ACHN (cell line): Measurements from ENCODE around the gene GALNT7.
"Not testable (repeated sequence)": the region's sequence is repeated elsewhere in the genome, so short reads cannot be mapped to it uniquely, and the experiment has no call there.

ENCODE experiments used
- DNase-seq: peaks from one replicate; pipeline ENCODE4 v3.0.0-alpha.2; 2015
- in situ Hi-C: cut with HindIII; loops from 2 replicates; pipeline ENCODE4 v1.10.0; 2017; ENCODE audit warnings: low sequenced_read_pairs, low pct_ligation_motif_present, low pct_unique_long_range_greater_than_20kb

Gene GALNT7, protein sequence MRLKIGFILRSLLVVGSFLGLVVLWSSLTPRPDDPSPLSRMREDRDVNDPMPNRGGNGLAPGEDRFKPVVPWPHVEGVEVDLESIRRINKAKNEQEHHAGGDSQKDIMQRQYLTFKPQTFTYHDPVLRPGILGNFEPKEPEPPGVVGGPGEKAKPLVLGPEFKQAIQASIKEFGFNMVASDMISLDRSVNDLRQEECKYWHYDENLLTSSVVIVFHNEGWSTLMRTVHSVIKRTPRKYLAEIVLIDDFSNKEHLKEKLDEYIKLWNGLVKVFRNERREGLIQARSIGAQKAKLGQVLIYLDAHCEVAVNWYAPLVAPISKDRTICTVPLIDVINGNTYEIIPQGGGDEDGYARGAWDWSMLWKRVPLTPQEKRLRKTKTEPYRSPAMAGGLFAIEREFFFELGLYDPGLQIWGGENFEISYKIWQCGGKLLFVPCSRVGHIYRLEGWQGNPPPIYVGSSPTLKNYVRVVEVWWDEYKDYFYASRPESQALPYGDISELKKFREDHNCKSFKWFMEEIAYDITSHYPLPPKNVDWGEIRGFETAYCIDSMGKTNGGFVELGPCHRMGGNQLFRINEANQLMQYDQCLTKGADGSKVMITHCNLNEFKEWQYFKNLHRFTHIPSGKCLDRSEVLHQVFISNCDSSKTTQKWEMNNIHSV

DNA sequence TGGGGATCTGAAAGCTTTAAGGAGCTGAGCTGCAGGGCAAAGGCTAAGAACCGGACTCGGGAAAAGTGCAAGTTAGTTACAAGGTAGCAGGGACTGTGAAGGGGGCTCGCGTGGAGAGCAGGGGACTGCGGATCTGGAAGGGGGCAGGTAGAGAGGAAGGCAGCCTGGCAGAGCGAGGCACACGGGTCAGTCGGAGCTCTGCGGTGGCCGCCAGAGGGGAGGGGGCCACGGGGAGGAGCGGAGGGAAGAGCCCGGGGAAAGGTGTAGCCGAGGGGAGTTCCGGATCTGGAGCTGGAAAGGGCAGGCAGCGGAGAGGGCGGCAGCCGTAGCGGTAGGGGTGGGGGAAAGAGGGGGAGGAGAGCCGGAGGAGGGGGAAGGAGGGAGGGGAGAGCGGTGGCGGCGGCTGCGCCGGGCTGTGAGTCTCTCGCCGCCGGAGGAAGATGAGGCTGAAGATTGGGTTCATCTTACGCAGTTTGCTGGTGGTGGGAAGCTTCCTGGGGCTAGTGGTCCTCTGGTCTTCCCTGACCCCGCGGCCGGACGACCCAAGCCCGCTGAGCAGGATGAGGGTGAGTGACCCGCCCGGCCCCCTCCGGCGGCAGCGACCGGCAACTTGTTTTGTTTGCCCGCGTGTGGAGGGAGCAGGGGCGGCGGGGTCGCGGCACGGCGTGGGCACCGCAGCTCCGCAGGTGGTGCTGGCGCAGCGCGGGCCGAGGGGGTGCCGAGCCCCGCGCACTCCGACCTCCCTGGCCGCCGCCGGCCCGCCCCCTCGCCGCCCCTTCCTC lies at the start of gene GALNT7:
GALNT7 (plus strand) TSS at position 416 of the 782 bp plus-strand sequence; CDS start at position 441, 25 bp downstream.
- peak; percentile 81 for DNase-seq
- in situ Hi-C loops, result no loop called here

- DNase-seq, in situ Hi-C loops: not testable (repeated sequence)
Measured at GRCh38 chr4:173118819-173119218, 49.8 kb upstream of the GALNT7 start.

- in situ Hi-C loops, result no loop called here
- DNase-seq, result no peak
Measured at GRCh38 chr4:173119818-173120217, 48.8 kb upstream of the GALNT7 start.

DNA sequence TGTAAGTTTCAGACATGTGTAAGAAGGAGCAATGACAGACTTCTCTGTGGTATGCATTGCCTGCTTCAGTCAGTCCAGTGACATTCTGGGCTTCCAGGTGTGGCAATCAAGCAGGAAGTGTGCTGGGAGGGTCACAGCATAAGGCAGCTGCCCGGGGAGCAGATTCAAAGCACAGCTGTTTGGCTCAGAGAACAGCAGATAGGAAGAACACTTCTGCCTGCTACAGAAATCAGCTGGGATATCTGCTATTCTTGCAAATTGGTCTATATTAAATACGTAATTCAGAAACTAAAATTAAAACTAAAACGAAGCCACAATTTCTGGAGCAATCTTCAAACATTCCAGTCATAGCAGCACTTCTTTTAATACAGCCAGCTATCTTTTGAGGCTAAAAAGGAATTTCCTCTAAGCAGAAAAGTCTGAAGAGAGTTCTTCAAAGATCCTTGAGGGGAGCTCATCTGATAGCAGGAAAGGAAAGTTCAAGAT lies 47.5 kb upstream of the GALNT7 start:
- in situ Hi-C loops, result no loop called here
- DNase-seq, result no peak

DNA sequence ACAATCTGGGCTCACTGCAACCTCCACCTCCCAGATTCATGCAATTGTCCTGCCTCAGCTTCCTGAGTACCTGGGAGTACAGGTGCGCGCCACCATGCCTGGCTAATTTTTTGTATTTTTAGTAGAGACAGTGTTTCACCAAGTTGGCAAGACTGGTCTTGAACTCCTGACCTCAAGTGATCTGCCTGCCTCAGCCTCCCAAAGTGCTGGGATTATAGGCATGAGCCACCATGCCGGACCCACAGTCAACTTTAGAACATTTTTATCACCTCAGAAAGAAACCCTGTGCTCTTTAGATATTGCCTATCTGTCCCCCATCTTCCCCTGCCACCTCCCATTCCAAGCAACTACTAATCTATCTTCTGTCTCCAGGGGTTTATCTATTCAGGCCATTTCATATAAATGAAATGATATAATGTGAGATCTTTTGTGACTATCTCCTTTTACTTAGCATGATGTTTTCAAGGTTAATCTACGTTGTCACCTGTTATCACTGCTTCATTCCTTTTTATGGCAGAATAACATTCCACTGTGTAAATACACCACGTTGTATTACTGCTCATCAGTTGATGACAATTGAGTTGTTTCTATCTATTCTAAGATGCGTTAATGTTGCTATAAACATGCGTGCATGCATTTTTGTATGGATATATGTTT lies 44.3 kb upstream of the GALNT7 start:
- in situ Hi-C loops, result no loop called here
- DNase-seq, result no peak

- DNase-seq, result no peak
- in situ Hi-C loops, result no loop called here
Measured at GRCh38 chr4:173125216-173125812, 43.3 kb upstream of the GALNT7 start.

GRCh38 chr4:173128199-173128890 lies 40.3 kb upstream of the GALNT7 start:
- in situ Hi-C loops, result no loop called here
- no peak for DNase-seq

DNA sequence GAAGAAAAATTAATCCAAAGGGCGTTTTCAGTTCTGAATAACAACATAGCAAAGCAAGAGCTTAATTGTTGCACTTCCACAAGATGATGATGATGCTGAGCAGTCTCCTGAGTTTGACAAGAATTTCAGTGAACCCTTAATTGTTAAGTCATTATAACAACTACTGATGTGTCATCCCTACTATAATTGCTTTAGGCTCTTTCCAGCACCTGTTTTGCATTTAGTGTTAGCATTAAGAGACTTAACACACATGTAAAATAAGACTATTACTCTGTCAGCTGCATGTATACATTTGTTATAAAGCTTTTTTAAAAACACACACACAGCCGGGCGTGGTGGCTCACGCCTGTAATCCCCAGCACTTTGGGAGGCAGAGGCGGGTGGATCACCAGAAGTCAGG lies 37.9 kb upstream of the GALNT7 start:
- in situ Hi-C loops, result no loop called here
- DNase-seq, result no peak

GRCh38 chr4:173134426-173134825 lies 34.2 kb upstream of the GALNT7 start:
- in situ Hi-C loops, result no loop called here

DNA sequence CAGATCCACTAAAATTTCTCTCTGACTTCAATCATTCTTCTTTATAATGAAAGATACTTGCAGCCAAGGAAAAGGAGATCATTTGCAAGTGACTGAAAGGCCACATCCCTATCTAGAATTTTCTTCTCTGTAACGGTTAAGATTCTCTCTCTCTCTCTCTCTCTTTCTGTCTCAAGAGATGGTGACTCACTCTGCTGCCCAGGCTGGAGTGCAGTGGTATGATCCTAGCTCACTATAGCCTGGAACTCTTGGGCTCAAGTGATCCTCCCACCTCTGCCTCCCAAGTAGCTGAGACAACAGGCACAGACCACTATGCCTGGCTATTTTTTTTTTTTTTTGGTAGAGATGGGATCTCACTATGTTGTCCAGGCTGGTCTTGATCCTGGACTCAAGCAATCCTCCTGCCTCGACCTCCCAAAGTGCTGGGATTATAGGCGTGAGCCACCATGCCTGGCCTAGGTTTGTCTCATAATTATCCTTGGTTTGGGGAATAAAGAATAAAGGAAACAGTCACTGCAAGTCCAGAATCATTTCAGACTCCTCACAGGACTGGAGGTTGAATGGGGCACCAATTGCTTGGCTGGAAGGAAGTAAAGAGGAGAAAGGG lies 33.3 kb upstream of the GALNT7 start:
- peak; percentile 22 for DNase-seq
- in situ Hi-C loops, result no loop called here

More at GRCh38 chr4:173134426-173134825, 34.2 kb upstream of the GALNT7 start:
- DNase-seq, result no peak

GRCh38 chr4:173138624-173139023 lies 30.0 kb upstream of the GALNT7 start:
- DNase-seq, result no peak
- in situ Hi-C loops, result no loop called here

DNA sequence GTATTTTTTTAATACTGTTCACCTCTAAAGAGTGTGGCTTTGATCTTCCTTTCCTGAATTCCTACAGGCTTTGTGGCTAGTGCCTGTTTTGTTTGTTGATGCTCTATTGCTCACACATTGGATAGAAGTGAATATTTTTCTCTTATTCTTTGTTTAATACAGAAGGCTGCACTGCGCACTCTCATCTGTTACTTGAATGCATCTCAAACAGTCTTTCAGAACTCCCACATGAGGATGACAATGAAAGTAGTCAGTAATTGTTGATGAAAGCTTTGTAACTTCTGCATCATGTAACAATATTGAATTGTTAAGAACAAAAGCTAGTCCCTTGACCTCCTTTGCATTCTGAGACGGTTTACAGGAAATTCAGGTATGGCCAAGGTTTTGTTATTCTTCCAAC lies 29.1 kb upstream of the GALNT7 start:
- in situ Hi-C loops, result no loop called here
- no peak for DNase-seq

DNA sequence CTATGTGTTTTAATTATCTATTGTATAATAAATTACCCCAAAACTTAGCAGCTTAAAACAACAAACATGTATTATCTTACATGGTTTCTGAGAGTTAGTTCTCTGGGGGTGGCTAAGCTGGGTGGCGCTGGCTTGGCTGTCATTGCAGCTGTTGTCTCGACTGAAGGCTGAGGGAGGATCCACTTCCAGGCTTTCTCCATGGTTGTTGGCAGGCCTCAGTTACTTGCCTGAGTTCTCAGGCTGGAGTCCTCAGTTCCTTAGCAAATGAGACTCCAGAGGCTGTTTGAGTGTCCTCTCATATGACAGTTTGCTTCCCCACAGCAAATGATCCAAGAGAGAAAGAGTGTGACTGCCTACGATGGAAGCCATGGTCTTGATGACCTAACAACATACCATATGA lies 23.5 kb upstream of the GALNT7 start:
- DNase-seq, result no peak
- in situ Hi-C loops, result no loop called here

GRCh38 chr4:173146456-173146855 lies 22.2 kb upstream of the GALNT7 start:
- in situ Hi-C loops, result no loop called here
- DNase-seq, result no peak

DNA sequence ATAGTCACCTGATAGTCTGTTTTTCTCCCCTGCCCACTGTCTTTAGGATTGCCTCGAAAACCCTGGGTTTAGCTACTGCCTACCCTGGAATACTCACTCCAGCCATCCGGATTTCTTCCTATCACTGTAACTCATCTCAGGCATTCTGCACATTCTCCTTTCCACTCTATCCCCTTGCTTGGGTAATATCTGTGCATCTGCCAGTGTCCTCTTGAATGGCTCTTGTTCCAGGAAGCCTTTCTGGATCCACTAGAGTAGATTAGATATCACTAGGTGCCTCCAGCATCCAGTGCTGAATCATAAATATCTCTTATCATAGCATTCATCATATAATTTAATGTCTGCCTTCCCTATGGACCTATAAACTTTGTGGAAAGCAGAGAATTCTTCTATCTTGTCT lies 17.1 kb upstream of the GALNT7 start:
- in situ Hi-C loops, result no loop called here

DNA sequence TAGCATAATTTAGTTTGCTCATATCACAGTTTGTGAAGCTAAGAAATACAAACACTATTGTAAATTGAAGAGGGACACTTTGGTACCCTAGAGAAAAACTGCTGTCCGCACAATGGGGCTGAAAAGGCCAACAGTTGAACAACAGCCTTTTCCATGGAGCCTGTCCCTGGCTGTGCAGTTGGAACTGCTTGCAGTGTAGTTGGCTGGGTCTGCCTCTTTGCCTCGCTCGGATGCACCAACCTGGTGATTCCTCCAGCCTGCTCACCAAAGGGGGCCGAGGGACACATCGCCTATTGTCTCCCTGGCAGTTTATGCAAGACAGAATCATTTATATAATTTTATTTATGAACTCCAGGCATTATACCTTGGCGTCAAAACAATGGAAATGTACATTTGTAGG lies 16.5 kb upstream of the GALNT7 start:
- in situ Hi-C loops, result no loop called here
- no peak for DNase-seq

More for the DNA sequence above, 17.1 kb upstream of the GALNT7 start:
- no peak for DNase-seq

DNA sequence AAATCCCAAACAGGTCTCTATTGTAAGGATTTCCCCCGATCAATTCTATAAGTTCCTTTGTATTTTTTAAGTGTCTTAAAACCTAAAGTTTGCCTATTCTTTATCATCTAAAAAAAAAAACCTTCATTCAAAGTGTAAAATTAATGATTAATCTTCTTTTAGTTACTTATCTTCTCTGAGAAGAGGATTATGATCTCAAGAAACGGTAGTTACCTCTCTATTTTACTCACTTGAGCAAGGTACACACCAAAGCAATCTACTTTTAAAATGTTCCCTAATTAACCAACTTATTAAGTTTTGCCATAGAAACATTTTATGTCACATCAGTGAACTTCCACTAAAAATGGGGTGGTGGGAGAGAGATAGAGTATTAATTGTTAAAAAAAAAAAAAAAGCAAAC lies 15.2 kb upstream of the GALNT7 start:
- in situ Hi-C loops, result no loop called here
- DNase-seq, result peak; percentile 16
